ENCODE measurements around the gene CDCP1.
A peak's percentile ranks its signal among the peaks of the same experiment; 100 is the strongest.
"Not testable (repeated sequence)": the region's sequence is repeated elsewhere in the genome, so short reads cannot be mapped to it uniquely, and the experiment has no call there.

CDCP1 gene

GRCh38 chr3:45054196-45054857 lies 91.9 kb downstream of the CDCP1 start:
- DNase-seq = no peak

- DNase-seq = not testable (repeated sequence)
Observed at GRCh38 chr3:45053805-45054195, 92.4 kb downstream of the CDCP1 start.

- DNase-seq = no peak
Observed at GRCh38 chr3:45051685-45052084, 94.5 kb downstream of the CDCP1 start.

GRCh38 chr3:45049807-45050206 lies 96.4 kb downstream of the CDCP1 start:
- DNase-seq = no peak

- DNase-seq = no peak
Observed at GRCh38 chr3:45048244-45048643, 97.9 kb downstream of the CDCP1 start.

- no peak for DNase-seq
Observed at GRCh38 chr3:45043728-45044299, 102.4 kb downstream of the CDCP1 start.

- no peak for DNase-seq
Observed at GRCh38 chr3:45042162-45042561, 104.0 kb downstream of the CDCP1 start.

GRCh38 chr3:45041666-45042065 lies 104.5 kb downstream of the CDCP1 start:
- DNase-seq = no peak

- DNase-seq = peak; percentile 72
Observed at GRCh38 chr3:45037720-45038455, 108.3 kb downstream of the CDCP1 start.

GRCh38 chr3:45035441-45036301 lies 110.5 kb downstream of the CDCP1 start:
- no peak for DNase-seq

- DNase-seq = no peak
Observed at GRCh38 chr3:45034612-45035252, 111.4 kb downstream of the CDCP1 start.

- no peak for DNase-seq
Observed at GRCh38 chr3:45033791-45034190, 112.4 kb downstream of the CDCP1 start.

All from NCI-H748 treated with DMSO at 0.1 percent for 48 hours (cell line).